IMR-90 (cell line): ENCODE measurements around the gene HMGN4.

Experiments
- BHLHE40 ChIP-seq: fragments of 150-350 bp; IDR thresholded peaks from 2 replicates; pipeline ENCODE4 v1.6.1; 2016; ENCODE audit warnings: mild to moderate bottlenecking, low read depth, low read length
- CEBPB ChIP-seq: IDR thresholded peaks from 2 replicates; pipeline ENCODE4 v1.6.1; 2012; ENCODE audit warnings: low read depth, low read length, improper control_type of control experiment
- FOS ChIP-seq: fragments of 150-350 bp; IDR thresholded peaks from 2 replicates; pipeline ENCODE4 v1.6.1; 2016; ENCODE audit warnings: low read depth, low read length
- MAFK ChIP-seq: IDR thresholded peaks from 2 replicates; pipeline ENCODE4 v1.6.1; 2012; ENCODE audit warnings: low read depth, low read length, improper control_type of control experiment
- MAZ ChIP-seq: IDR thresholded peaks from 2 replicates; pipeline ENCODE4 v1.6.1; 2012; ENCODE audit warnings: low read depth, mild to moderate bottlenecking, low read length, improper control_type of control experiment, moderate library complexity, borderline replicate concordance
- NFE2L2 ChIP-seq: fragments of 150-350 bp; IDR thresholded peaks from 2 replicates; pipeline ENCODE4 v1.6.1; 2016; ENCODE audit warnings: low read depth, mild to moderate bottlenecking, low read length
- POLR2A ChIP-seq: IDR thresholded peaks from 2 replicates; pipeline ENCODE4 v1.6.1; 2012; ENCODE audit warnings: mild to moderate bottlenecking, low read depth, low read length
- RAD21 ChIP-seq: IDR thresholded peaks from 2 replicates; pipeline ENCODE4 v1.6.1; 2012; ENCODE audit warnings: low read length, improper control_type of control experiment
- RCOR1 ChIP-seq: IDR thresholded peaks from 2 replicates; pipeline ENCODE4 v1.6.1; 2012; ENCODE audit warnings: mild to moderate bottlenecking, low read length, improper control_type of control experiment; ENCODE audit not compliant: insufficient replicate concordance
- RFX5 ChIP-seq: IDR thresholded peaks from 2 replicates; pipeline ENCODE4 v1.8.0; 2012; ENCODE audit warnings: low read depth, mild to moderate bottlenecking, low read length, moderate library complexity
- TF ChIP-seq, protein P1 (sequence below): conservative IDR thresholded peaks from 2 replicates; pipeline ENCODE4 v1.5.1; 2012; ENCODE audit warnings: mild to moderate bottlenecking, low read depth, low read length, improper control_type of control experiment
- TF ChIP-seq, protein P2 (sequence below): fragments of 150-350 bp; IDR thresholded peaks from 2 replicates; pipeline ENCODE4 v1.6.1; 2017; ENCODE audit warnings: mild to moderate bottlenecking, antibody characterized with exemption, low read length, low read depth

DNA sequence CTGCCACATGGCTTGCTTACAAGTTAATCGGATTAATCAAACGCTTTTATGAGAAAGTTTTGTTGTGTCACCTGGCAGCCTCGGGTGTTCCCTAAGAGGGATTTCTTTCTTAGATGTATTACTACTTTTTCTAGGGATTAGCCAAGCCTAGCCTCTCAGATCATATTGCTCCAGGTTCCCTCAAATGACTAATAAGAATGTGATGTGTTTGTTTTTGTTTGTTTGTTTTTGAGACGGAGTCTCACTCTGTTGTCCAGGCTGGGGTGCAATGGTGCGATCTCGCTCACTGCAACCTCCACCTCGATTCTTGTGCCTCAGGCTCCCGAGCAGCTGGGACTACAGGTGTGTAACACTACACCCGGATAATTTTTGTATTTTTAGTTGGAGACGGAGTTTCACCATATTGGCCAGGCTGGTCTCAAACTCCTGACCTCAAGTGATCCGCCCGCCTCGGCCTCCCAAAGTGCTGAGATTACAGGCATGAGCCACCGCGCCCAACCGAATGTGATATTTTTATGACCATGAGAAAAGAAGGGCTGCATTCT is 977 bp downstream of the HMGN4 start:
- TF ChIP-seq, protein P1, sequence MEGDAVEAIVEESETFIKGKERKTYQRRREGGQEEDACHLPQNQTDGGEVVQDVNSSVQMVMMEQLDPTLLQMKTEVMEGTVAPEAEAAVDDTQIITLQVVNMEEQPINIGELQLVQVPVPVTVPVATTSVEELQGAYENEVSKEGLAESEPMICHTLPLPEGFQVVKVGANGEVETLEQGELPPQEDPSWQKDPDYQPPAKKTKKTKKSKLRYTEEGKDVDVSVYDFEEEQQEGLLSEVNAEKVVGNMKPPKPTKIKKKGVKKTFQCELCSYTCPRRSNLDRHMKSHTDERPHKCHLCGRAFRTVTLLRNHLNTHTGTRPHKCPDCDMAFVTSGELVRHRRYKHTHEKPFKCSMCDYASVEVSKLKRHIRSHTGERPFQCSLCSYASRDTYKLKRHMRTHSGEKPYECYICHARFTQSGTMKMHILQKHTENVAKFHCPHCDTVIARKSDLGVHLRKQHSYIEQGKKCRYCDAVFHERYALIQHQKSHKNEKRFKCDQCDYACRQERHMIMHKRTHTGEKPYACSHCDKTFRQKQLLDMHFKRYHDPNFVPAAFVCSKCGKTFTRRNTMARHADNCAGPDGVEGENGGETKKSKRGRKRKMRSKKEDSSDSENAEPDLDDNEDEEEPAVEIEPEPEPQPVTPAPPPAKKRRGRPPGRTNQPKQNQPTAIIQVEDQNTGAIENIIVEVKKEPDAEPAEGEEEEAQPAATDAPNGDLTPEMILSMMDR, result no peak
- TF ChIP-seq POLR2A, result no peak
- no peak for TF ChIP-seq RCOR1
- TF ChIP-seq, protein P2, sequence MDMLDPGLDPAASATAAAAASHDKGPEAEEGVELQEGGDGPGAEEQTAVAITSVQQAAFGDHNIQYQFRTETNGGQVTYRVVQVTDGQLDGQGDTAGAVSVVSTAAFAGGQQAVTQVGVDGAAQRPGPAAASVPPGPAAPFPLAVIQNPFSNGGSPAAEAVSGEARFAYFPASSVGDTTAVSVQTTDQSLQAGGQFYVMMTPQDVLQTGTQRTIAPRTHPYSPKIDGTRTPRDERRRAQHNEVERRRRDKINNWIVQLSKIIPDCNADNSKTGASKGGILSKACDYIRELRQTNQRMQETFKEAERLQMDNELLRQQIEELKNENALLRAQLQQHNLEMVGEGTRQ, result no peak
- TF ChIP-seq NFE2L2, result no peak
- TF ChIP-seq CEBPB, result no peak
- no peak for TF ChIP-seq MAFK
- TF ChIP-seq MAZ, result no peak
- no peak for TF ChIP-seq FOS
- TF ChIP-seq BHLHE40, result no peak
- no peak for TF ChIP-seq RFX5
- no peak for TF ChIP-seq RAD21
